IMR-90 (cell line): ENCODE results near the gene FAM3D. TPM values are rescaled to one million over a fixed set of nuclear protein-coding genes. Genes with fewer than 3 reads are reported as not detected.

Experiments
- ATAC-seq: fragments of 200-7000 bp; cut with Tn5 transposase; 2 replicates; pipeline ENCODE4 v1.9.1; 2020; ENCODE audit warnings: low read depth, mild to moderate bottlenecking, moderate library complexity
- Bru-seq: library from RNA; stranded (reverse); fragments of 400-500 nt; gene quantifications from one replicate; lab custom pipeline; 2021; lab: Mats Ljungman, UMichigan
- BruChase-seq, 2 experiments: library from RNA; stranded (reverse); fragments of 400-500 nt; gene quantifications; one replicate each; lab custom pipeline; 2021; lab: Mats Ljungman, UMichigan
- BruUV-seq: library from RNA; stranded (reverse); fragments of 400-500 nt; replicated peaks from 2 replicates; lab custom pipeline; 2021; lab: Mats Ljungman, UMichigan
- CTCF ChIA-PET: fragments of 300-600 bp; formaldehyde crosslinking; extraction: SDS; loops from one replicate; lab custom pipeline; 2021; ENCODE audit warnings: antibody characterized with exemption; lab: Yijun Ruan, JAX
- POLR2A ChIA-PET: fragments of 300-600 bp; sonication (Branson Sonifier 250); formaldehyde crosslinking; loops from one replicate; lab custom pipeline; 2022; ENCODE audit warnings: antibody characterized with exemption; ENCODE audit not compliant: unreplicated experiment; lab: Charles Lee
- DNase-seq: peaks from one replicate; pipeline ENCODE4 v3.0.0; 2013
- H2AFZ ChIP-seq: replicated peaks from 2 replicates; pipeline ENCODE3; 2013; ENCODE audit warnings: low read length, mild to moderate bottlenecking; ENCODE audit not compliant: poor library complexity
- H2AK5ac ChIP-seq: 2 replicates; pipeline ENCODE4 v1.6.1; 2013; ENCODE audit warnings: low read depth, low read length, inconsistent platforms
- H2AK9ac ChIP-seq: replicated peaks from 2 replicates; pipeline ENCODE3; 2013; ENCODE audit warnings: mild to moderate bottlenecking, low read depth, low read length, moderate library complexity; ENCODE audit not compliant: poor library complexity
- H2BK120ac ChIP-seq: 2 replicates; pipeline ENCODE4 v1.6.1; 2013; ENCODE audit warnings: low read depth, low read length, inconsistent platforms
- H2BK15ac ChIP-seq: 3 replicates; pipeline ENCODE4 v1.6.1; 2013; ENCODE audit warnings: low read depth, low read length, inconsistent platforms
- H2BK20ac ChIP-seq: 2 replicates; pipeline ENCODE4 v1.6.1; 2013; ENCODE audit warnings: low read depth, mild to moderate bottlenecking, inconsistent platforms, low read length, moderate library complexity
- H2BK5ac ChIP-seq: 2 replicates; pipeline ENCODE4 v1.6.1; 2013; ENCODE audit warnings: mild to moderate bottlenecking, low read depth, low read length, inconsistent platforms; ENCODE audit not compliant: poor library complexity, severe bottlenecking
- H3K14ac ChIP-seq: replicated peaks from 2 replicates; pipeline ENCODE4 v1.6.1; 2013; ENCODE audit warnings: low read depth, low read length, inconsistent platforms
- H3K18ac ChIP-seq: 2 replicates; pipeline ENCODE4 v1.6.1; 2013; ENCODE audit warnings: low read depth, low read length, control low read depth
- H3K23ac ChIP-seq: 2 replicates; pipeline ENCODE4 v1.6.1; 2013; ENCODE audit warnings: low read depth, low read length, inconsistent platforms
- H3K27ac ChIP-seq: 2 replicates; pipeline ENCODE4 v1.5.1; 2013; ENCODE audit warnings: mild to moderate bottlenecking, control low read depth, low read length; ENCODE audit not compliant: insufficient read depth
- H3K27me3 ChIP-seq: 2 replicates; pipeline ENCODE4 v1.6.1; 2013; ENCODE audit warnings: low read length; ENCODE audit not compliant: control insufficient read depth, insufficient read depth
- H3K36me3 ChIP-seq: 2 replicates; pipeline ENCODE4 v1.6.1; 2013; ENCODE audit warnings: low read length, mixed read lengths; ENCODE audit not compliant: control insufficient read depth, insufficient read depth
- H3K4ac ChIP-seq: 2 replicates; pipeline ENCODE4 v1.6.1; 2013; ENCODE audit warnings: low read depth, low read length, inconsistent platforms
- H3K4me1 ChIP-seq: 2 replicates; pipeline ENCODE4 v1.6.1; 2013; ENCODE audit warnings: low read length, mixed read lengths; ENCODE audit not compliant: control insufficient read depth, insufficient read depth
- H3K4me2 ChIP-seq: 2 replicates; pipeline ENCODE4 v1.6.1; 2013; ENCODE audit warnings: low read depth, mild to moderate bottlenecking, control low read depth, low read length, moderate library complexity
- H3K4me3 ChIP-seq: 2 replicates; pipeline ENCODE4 v1.5.1; 2013; ENCODE audit warnings: low read depth, mild to moderate bottlenecking, control low read depth, low read length, moderate library complexity; ENCODE audit not compliant: insufficient read depth
- H3K56ac ChIP-seq: 2 replicates; pipeline ENCODE4 v1.6.1; 2013; ENCODE audit warnings: low read length, inconsistent platforms; ENCODE audit not compliant: insufficient read depth; ENCODE audit errors: extremely low read depth
- H3K79me1 ChIP-seq, 2 experiments: 2 replicates each; pipeline ENCODE4 v1.6.1; 2013; ENCODE audit warnings: low read length in 2 of 2, inconsistent platforms in 1 of 2, low read depth in 1 of 2
- H3K9ac ChIP-seq: 2 replicates; pipeline ENCODE4 v1.6.1; 2013; ENCODE audit warnings: low read depth, low read length, control low read depth
- H3K9me1 ChIP-seq: 2 replicates; pipeline ENCODE4 v1.6.1; 2013; ENCODE audit warnings: low read length, inconsistent platforms; ENCODE audit not compliant: insufficient read depth
- H3K9me3 ChIP-seq: 2 replicates; pipeline ENCODE4 v1.6.1; 2013; ENCODE audit warnings: low read length; ENCODE audit not compliant: control insufficient read depth, insufficient read depth
- H4K20me1 ChIP-seq: 2 replicates; pipeline ENCODE4 v1.6.1; 2013; ENCODE audit warnings: low read length, inconsistent platforms; ENCODE audit not compliant: insufficient read depth
- H4K5ac ChIP-seq: 2 replicates; pipeline ENCODE4 v1.6.1; 2013; ENCODE audit warnings: mild to moderate bottlenecking, low read depth, low read length, control low read depth
- H4K8ac ChIP-seq, 2 experiments: 2 replicates each; pipeline ENCODE4 v1.6.1; 2013; ENCODE audit warnings: low read depth in 2 of 2, low read length in 2 of 2, control low read depth in 1 of 2, inconsistent platforms in 1 of 2
- H4K91ac ChIP-seq: 2 replicates; pipeline ENCODE4 v1.6.1; 2013; ENCODE audit warnings: low read depth, low read length, inconsistent platforms; ENCODE audit not compliant: insufficient read depth
- FOS ChIP-seq: fragments of 150-350 bp; IDR thresholded peaks from 2 replicates; pipeline ENCODE4 v1.6.1; 2016; ENCODE audit warnings: low read depth, low read length
- MAFK ChIP-seq: IDR thresholded peaks from 2 replicates; pipeline ENCODE4 v1.6.1; 2012; ENCODE audit warnings: low read depth, low read length, improper control_type of control experiment
- MAZ ChIP-seq: IDR thresholded peaks from 2 replicates; pipeline ENCODE4 v1.6.1; 2012; ENCODE audit warnings: low read depth, mild to moderate bottlenecking, low read length, improper control_type of control experiment, moderate library complexity, borderline replicate concordance
- RAD21 ChIP-seq: IDR thresholded peaks from 2 replicates; pipeline ENCODE4 v1.6.1; 2012; ENCODE audit warnings: low read length, improper control_type of control experiment
- SMC3 ChIP-seq: fragments of 150-350 bp; IDR thresholded peaks from 2 replicates; pipeline ENCODE4 v1.6.1; 2016; ENCODE audit warnings: low read depth, mild to moderate bottlenecking, antibody characterized with exemption, low read length, moderate library complexity
- WGBS, 2 experiments: methylation state at CpG; one replicate each; pipeline versions ENCODE4 v1.1.5 to v1.1.7; 2013; ENCODE audit warnings: missing lambda C conversion rate in 2 of 2; ENCODE audit not compliant: insufficient read length in 1 of 2; ENCODE audit errors: extremely low coverage in 2 of 2; 5-methylcytosine and 5-hydroxymethylcytosine counted together
- dilution Hi-C: fragments of 300-500 bp; cut with HindIII; formaldehyde crosslinking; loops from one replicate; pipeline ENCODE4 v1.14.3; 2018; ENCODE audit warnings: low sequenced_read_pairs; ENCODE audit not compliant: unreplicated experiment
- in situ Hi-C: fragments of 300-500 bp; cut with MboI; formaldehyde crosslinking; loops from 3 replicates; pipeline ENCODE4 v1.14.3; 2019; ENCODE audit warnings: low sequenced_read_pairs, inconsistent platforms, mixed read lengths
- intact Hi-C: fragments of 100-400 bp; cut with micrococcal nuclease; formaldehyde crosslinking; loops from 2 replicates; pipeline ENCODE4 v1.10.0; 2022
- long read RNA-seq: library from polyadenylated mRNA; unstranded; transcript quantifications from one replicate; pipeline ENCODE4 v2.0.0, GENCODE V29; 2021; ENCODE audit not compliant: unreplicated experiment
- polyA plus RNA-seq, 3 experiments: library from polyadenylated mRNA; depleted of rRNA; stranded (reverse); fragments of >200 nt; gene quantifications; 2 replicates each; pipeline ENCODE4 v1.2.3, GENCODE V29; 2012; ENCODE audit warnings: low replicate concordance in 1 of 3
- total RNA-seq: library from RNA; depleted of rRNA; stranded (reverse); fragments of >200 nt; gene quantifications from 2 replicates; pipeline ENCODE4 v1.2.3, GENCODE V29; 2012; rRNA removed
- TF ChIP-seq, protein P1 (sequence below): conservative IDR thresholded peaks from 2 replicates; pipeline ENCODE4 v1.5.1; 2012; ENCODE audit warnings: mild to moderate bottlenecking, low read depth, low read length, improper control_type of control experiment

Gene FAM3D, protein sequence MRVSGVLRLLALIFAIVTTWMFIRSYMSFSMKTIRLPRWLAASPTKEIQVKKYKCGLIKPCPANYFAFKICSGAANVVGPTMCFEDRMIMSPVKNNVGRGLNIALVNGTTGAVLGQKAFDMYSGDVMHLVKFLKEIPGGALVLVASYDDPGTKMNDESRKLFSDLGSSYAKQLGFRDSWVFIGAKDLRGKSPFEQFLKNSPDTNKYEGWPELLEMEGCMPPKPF
- total RNA-seq (not detected in 2 replicates), polyA plus RNA-seq (2012; rRNA removed) (not detected in 2 replicates), Bru-seq, nascent RNA (not detected), BruChase-seq, experiment 1, labeled RNA remaining after a 6-hour chase (not detected), BruChase-seq, experiment 2, labeled RNA remaining after a 2-hour chase (not detected)
- not detected in 2 replicates for polyA plus RNA-seq (2012; cell fraction: cytosol; rRNA removed)
- polyA plus RNA-seq (2012; cell fraction: nucleus; rRNA removed; ENCODE audit: low replicate concordance): not detected in 2 replicates
- long read RNA-seq: 0 reads

DNA sequence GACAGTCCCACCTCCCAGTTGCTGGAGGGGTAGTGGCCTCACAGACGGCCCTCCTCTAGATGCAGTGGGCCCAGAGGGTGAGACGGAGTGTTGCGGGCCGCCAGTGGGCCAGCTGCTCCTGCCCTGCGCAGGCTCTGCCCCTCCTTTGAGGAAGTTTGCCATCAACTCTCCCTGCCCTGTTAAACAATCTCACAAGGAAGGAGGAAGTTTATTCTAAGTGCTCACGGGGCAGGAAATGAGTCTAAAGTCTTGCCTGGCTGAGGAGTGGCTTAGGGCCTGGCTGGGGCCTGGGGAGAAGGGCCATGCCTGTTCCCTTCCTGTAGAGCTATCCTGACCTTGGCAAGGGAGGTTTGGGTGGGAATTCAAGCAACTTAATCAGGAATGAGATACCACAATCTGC is at the start of gene FAM3D:
Gene FAM3D (minus strand): TSS at position 92 of the 400 bp plus-strand sequence. CDS start 11,211 bp downstream, outside the sequence.
- Histone ChIP-seq H3K27ac (no peak within 1 kb of the TSS), H3K9me3 (no peaks in the 10 kb centered on the region), H3K4me3 (no peak within 1 kb of the TSS), H2AFZ (peak within 1 kb of the TSS; percentile 83), H3K14ac (no peak within 1 kb of the TSS), H2AK9ac (peak within 1 kb of the TSS; percentile 19), H2BK20ac (no peak within 1 kb of the TSS), H3K4ac (no peak within 1 kb of the TSS), H4K5ac (no peak within 1 kb of the TSS), H4K91ac (no peak within 1 kb of the TSS; the same call in 1 of the 2 replicates), H3K4me2 (no peak within 1 kb of the TSS), H3K36me3 (no peaks in the 10 kb centered on the region), H2BK15ac (no peak within 1 kb of the TSS), H4K20me1 (no peaks in the 10 kb centered on the region), H2BK120ac (no peak within 1 kb of the TSS), H3K9me1 (no peaks in the 10 kb centered on the region), H4K8ac (no peak within 1 kb of the TSS), H2AK5ac (no peak within 1 kb of the TSS), H3K18ac (no peak within 1 kb of the TSS), H3K23ac (no peak within 1 kb of the TSS), H2BK5ac (no peak within 1 kb of the TSS), H3K27me3 (peaks cover 13% of the 10 kb centered on the region), H3K4me1 (no peaks in the 10 kb centered on the region), H3K79me1 (no peaks in the 10 kb centered on the region), H3K56ac (no peak within 1 kb of the TSS), H3K9ac (no peak within 1 kb of the TSS)
- BruUV-seq: no TSS peak
- intact Hi-C loops (no loop called here), in situ Hi-C loops (no loop called here), dilution Hi-C loops (no loop called here)
- ATAC-seq (no peak), DNase-seq (no peak)
- WGBS, 2 experiments: 20% methylated on average over 1 of the region's 6 CpGs; no CpG with 5 or more reads in 1 of the 2 experiments
- TF ChIP-seq, protein P1, sequence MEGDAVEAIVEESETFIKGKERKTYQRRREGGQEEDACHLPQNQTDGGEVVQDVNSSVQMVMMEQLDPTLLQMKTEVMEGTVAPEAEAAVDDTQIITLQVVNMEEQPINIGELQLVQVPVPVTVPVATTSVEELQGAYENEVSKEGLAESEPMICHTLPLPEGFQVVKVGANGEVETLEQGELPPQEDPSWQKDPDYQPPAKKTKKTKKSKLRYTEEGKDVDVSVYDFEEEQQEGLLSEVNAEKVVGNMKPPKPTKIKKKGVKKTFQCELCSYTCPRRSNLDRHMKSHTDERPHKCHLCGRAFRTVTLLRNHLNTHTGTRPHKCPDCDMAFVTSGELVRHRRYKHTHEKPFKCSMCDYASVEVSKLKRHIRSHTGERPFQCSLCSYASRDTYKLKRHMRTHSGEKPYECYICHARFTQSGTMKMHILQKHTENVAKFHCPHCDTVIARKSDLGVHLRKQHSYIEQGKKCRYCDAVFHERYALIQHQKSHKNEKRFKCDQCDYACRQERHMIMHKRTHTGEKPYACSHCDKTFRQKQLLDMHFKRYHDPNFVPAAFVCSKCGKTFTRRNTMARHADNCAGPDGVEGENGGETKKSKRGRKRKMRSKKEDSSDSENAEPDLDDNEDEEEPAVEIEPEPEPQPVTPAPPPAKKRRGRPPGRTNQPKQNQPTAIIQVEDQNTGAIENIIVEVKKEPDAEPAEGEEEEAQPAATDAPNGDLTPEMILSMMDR: no peak
- TF ChIP-seq SMC3 (no peak), MAFK (no peak), FOS (no peak), RAD21 (no peak), MAZ (no peak)
- POLR2A ChIA-PET: no interaction called here
- CTCF ChIA-PET: no interaction called here
